T-helper 1 cell (primary cell): ENCODE data around the gene AP2S1.

Experiments
- DNase-seq, 5 donors: peaks; one replicate each; pipeline ENCODE4 v3.0.0-alpha.2; 2012 to 2020

Gene AP2S1

DNA sequence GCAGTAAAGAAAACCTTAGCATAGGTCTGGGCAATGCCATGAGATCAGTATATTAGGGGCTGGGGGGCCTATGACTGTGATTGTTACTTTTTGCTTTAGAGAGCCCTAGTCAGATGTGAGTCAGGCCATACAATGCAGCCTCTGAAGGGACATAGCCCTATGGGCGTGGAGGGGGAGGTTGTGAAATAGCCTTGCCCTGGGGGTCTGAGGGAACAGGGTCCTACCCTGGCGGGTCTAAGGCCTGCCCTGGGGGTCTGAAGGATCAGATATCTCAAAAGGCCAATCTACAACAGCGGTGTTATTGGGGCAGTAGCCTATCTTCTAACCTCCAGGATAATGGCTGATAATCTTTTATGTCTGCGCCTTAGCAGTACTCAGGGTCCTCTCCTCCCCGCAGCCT is 48.5 kb downstream of the AP2S1 start:
- no peak for DNase-seq

GRCh38 chr19:46798713-46799112 is 51.9 kb downstream of the AP2S1 start:
- DNase-seq: no peak

- DNase-seq: no peak
Observed at GRCh38 chr19:46797881-46798280, 52.8 kb downstream of the AP2S1 start.

DNA sequence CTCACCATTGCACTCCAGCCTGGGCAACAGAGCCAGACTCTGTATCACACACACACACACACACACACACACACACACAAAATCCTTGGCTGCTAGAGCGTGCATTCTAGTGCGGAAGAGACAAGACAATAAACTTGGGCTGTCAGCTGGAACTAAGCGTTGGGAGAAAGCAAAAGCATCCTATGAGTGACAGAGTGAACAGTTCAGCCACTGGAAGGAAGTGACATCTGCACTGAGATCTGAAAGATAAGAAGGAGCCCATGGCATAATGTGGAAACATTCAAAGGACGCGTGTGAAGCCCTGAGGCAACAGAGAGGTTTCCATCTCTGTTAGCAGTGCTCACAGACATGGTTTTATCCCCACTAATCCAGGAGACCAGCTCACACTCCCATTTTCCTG is 58.7 kb downstream of the AP2S1 start:
- peak in 4 of 5 donors; percentile 22 to 86 (median 29) for DNase-seq

GRCh38 chr19:46789371-46789770 is 61.3 kb downstream of the AP2S1 start:
- no peak for DNase-seq

DNA sequence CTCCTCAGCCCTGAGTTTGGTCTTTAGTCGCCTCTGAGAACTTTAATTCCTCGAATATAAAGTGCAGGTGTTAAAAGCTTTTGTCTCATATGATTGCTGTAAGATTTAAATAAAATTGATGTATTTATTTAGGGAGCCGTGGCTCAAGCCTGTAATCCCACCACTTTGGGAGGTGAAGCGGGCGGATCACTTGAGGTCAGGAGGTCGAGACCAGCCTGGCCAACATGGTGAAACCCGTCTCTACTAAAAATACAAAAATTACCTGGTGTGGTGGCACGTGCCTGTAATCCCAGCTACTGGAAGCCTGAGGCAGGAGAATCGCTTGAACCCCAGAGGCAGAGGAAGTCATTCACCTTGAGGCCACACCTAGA is 61.7 kb downstream of the AP2S1 start:
- no peak for DNase-seq

DNA sequence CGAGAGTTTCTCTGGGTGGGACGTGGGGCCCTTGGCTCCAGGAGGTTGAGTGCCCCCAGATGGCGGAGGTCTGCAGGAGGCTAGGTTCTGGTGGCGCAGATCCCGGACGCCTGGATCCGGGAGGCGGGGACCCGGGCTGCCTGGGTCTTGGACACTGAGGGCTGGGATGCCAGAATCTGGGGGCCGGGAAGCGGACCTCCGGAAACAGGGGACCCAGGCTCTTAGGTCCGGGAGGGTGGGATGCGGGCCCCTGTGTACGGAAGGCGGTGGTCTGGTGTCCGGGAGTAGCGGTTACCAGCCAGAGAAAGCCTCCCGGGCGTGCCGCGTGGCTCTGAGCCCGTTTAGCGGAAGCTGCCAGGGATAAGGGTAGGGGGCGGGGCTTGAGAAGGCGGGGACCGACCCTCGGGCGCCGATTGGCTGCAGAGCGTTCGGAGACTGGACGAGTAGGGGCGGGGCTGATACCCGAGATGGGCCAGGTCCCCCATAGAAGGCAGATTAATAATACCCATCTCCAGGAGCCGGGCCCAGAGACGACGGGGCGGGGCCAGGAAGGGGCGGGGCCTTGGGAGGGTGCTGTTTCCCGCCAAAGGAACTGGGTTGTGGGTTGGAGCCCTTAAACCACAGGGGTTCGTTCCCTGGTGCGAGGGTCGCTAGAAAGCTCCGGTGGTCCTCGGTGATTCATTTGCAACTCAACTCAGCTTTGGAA is 62.2 kb downstream of the AP2S1 start, which contains the start of gene SLC1A5:
Gene SLC1A5, minus strand, starts transcription at position 333 of the 706 bp plus-strand sequence. CDS start 629 bp downstream, outside the sequence.
- peak; percentile 94 to 99 (median 96) for DNase-seq
